ENCODE measurements around the gene OR52K1.
"Not testable (repeated sequence)": the region's sequence is repeated elsewhere in the genome, so short reads cannot be mapped to it uniquely, and the experiment has no call there.

The OR52K1 gene

DNA sequence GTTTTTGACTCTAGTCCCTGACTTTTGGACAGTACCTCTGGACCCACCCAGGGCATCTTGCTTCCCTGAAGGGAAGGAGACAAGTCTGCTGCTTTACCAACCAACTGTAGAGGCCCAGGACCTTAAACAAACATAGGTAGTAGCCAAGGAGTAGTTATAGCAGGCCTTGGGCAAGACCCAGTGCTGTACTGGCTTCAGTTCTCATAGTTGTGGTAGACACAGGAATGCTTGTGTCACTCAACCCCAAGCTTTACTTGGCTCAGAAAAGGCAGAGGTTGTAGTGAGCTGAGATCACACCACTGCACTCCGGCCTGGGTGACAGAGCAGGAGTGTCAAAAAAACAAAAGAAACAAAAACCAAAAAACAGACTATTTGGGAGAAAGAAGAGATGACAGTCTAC is 41.2 kb downstream of the OR52K1 start:
- in situ Hi-C loops (cut with MboI; ENCODE audit: low pct_unique_long_range_greater_than_20kb, low sequenced_read_pairs, unreplicated experiment) = no loop called here
- DNase-seq (ENCODE audit: low spot score) = no peak
- TF ChIP-seq, protein P1, sequence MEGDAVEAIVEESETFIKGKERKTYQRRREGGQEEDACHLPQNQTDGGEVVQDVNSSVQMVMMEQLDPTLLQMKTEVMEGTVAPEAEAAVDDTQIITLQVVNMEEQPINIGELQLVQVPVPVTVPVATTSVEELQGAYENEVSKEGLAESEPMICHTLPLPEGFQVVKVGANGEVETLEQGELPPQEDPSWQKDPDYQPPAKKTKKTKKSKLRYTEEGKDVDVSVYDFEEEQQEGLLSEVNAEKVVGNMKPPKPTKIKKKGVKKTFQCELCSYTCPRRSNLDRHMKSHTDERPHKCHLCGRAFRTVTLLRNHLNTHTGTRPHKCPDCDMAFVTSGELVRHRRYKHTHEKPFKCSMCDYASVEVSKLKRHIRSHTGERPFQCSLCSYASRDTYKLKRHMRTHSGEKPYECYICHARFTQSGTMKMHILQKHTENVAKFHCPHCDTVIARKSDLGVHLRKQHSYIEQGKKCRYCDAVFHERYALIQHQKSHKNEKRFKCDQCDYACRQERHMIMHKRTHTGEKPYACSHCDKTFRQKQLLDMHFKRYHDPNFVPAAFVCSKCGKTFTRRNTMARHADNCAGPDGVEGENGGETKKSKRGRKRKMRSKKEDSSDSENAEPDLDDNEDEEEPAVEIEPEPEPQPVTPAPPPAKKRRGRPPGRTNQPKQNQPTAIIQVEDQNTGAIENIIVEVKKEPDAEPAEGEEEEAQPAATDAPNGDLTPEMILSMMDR (IDR thresholded peaks at IDR 0.05; ENCODE audit: extremely low read depth, insufficient read depth, missing control alignments) = no peak

DNA sequence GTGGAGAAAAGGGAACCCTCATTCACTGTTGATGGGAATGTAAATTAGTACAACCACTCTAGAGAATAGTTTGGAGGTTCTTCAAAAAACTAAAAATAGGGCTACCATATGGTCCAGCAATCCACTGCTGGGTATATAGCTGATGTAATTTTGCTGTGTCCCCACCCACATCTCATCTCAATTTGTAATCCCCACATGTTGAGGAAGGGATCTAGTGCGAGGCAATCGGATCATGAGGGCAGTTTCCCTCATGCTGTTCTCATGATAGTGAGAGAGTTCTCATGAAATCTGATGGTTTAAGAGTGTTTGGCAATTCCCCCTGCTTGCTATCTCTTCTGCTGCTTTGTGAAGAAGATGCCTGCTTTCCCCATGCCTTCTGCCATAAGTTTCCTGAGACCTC is 45.5 kb downstream of the OR52K1 start:
- TF ChIP-seq, protein P1 (IDR thresholded peaks at IDR 0.05; ENCODE audit: extremely low read depth, insufficient read depth, missing control alignments) = no peak
- no peak for DNase-seq (ENCODE audit: low spot score)
- in situ Hi-C loops (cut with MboI; ENCODE audit: low pct_unique_long_range_greater_than_20kb, low sequenced_read_pairs, unreplicated experiment) = no loop called here

GRCh38 chr11:4531686-4532085 is 49.2 kb downstream of the OR52K1 start:
- DNase-seq (ENCODE audit: low spot score); in situ Hi-C loops (cut with MboI; ENCODE audit: low pct_unique_long_range_greater_than_20kb, low sequenced_read_pairs, unreplicated experiment): not testable (repeated sequence)

- TF ChIP-seq, protein P1 (IDR thresholded peaks at IDR 0.05; ENCODE audit: extremely low read depth, insufficient read depth, missing control alignments) = peak; percentile 82
- in situ Hi-C loops (cut with MboI; ENCODE audit: low pct_unique_long_range_greater_than_20kb, low sequenced_read_pairs, unreplicated experiment) = loop anchor here (5.0 kb wide), 1 partner anchor 347 kb away; no protein-coding TSS in a partner anchor
Measured at GRCh38 chr11:4539603-4540219, 57.3 kb downstream of the OR52K1 start.

GRCh38 chr11:4541071-4541470 is 58.6 kb downstream of the OR52K1 start:
- in situ Hi-C loops (cut with MboI; ENCODE audit: low pct_unique_long_range_greater_than_20kb, low sequenced_read_pairs, unreplicated experiment) = loop anchor here (5.0 kb wide), 1 partner anchor 349 kb away; no protein-coding TSS in a partner anchor
- no peak for DNase-seq (ENCODE audit: low spot score)
- TF ChIP-seq, protein P1 (IDR thresholded peaks at IDR 0.05; ENCODE audit: extremely low read depth, insufficient read depth, missing control alignments) = no peak

More at GRCh38 chr11:4539603-4540219, 57.3 kb downstream of the OR52K1 start:
- peak; percentile 48 for DNase-seq (ENCODE audit: low spot score)
